Astrocyte (in vitro differentiated cells and primary cell): ENCODE data around the gene SLC66A1. TPM values are rescaled to one million over a fixed set of nuclear protein-coding genes. Genes with fewer than 3 reads are reported as not detected.
A peak's percentile ranks its signal among the peaks of the same experiment; 100 is the strongest.

ENCODE experiments used
- DNase-seq: peaks from one replicate; pipeline ENCODE4 v3.0.0-alpha.2; 2010; ENCODE audit warnings: low read depth
- FAIRE-seq: peaks from 2 replicates; lab custom pipeline; 2011; peaks lifted over from hg19 to GRCh38; lab: Jason Lieb, UNC
- H2AFZ ChIP-seq: 2 replicates; pipeline ENCODE4 v1.6.0; 2012; ENCODE audit warnings: low read depth, low read length, inconsistent platforms
- H3K27ac ChIP-seq: 2 replicates; pipeline ENCODE4 v1.5.1; 2011; ENCODE audit warnings: low read depth, low read length, inconsistent platforms
- H3K27me3 ChIP-seq: 2 replicates; pipeline ENCODE4 v1.6.0; 2011; ENCODE audit warnings: low read length, inconsistent platforms; ENCODE audit not compliant: insufficient read depth
- H3K36me3 ChIP-seq: 2 replicates; pipeline ENCODE4 v1.5.1; 2011; ENCODE audit warnings: low read length, inconsistent platforms; ENCODE audit not compliant: insufficient read depth
- H3K4me1 ChIP-seq: 2 replicates; pipeline ENCODE4 v1.5.1; 2011; ENCODE audit warnings: low read length, inconsistent platforms; ENCODE audit not compliant: insufficient read depth
- H3K4me2 ChIP-seq: 2 replicates; pipeline ENCODE4 v1.6.0; 2012; ENCODE audit warnings: low read length, inconsistent platforms
- H3K4me3 ChIP-seq: 2 replicates; pipeline ENCODE4 v1.5.1; 2011; ENCODE audit warnings: low read depth, mild to moderate bottlenecking, low read length, inconsistent platforms; ENCODE audit not compliant: insufficient read depth
- H3K79me2 ChIP-seq: 2 replicates; pipeline ENCODE4 v1.6.0; 2012; ENCODE audit warnings: mild to moderate bottlenecking, low read length, inconsistent platforms; ENCODE audit not compliant: insufficient read depth
- H3K9ac ChIP-seq: 2 replicates; pipeline ENCODE4 v1.6.0; 2012; ENCODE audit warnings: mild to moderate bottlenecking, low read length, inconsistent platforms
- H3K9me3 ChIP-seq: 2 replicates; pipeline ENCODE4 v1.5.1; 2012; ENCODE audit warnings: low read depth, mild to moderate bottlenecking, low read length, inconsistent platforms; ENCODE audit not compliant: insufficient read depth
- H4K20me1 ChIP-seq: 2 replicates; pipeline ENCODE4 v1.6.0; 2012; ENCODE audit warnings: low read length, inconsistent platforms; ENCODE audit not compliant: insufficient read depth
- H3K27ac Mint-ChIP-seq: one replicate; pipeline ENCODE4 v1.8.0; 2021; ENCODE audit warnings: mild to moderate bottlenecking, mixed read lengths; ENCODE audit not compliant: unreplicated experiment
- H3K27me3 Mint-ChIP-seq: one replicate; pipeline ENCODE4 v1.8.0; 2021; ENCODE audit warnings: low read depth, mixed read lengths; ENCODE audit not compliant: unreplicated experiment
- H3K36me3 Mint-ChIP-seq: one replicate; pipeline ENCODE4 v1.8.0; 2021; ENCODE audit warnings: low read depth, mixed read lengths; ENCODE audit not compliant: unreplicated experiment
- H3K4me1 Mint-ChIP-seq: one replicate; pipeline ENCODE4 v1.8.0; 2021; ENCODE audit warnings: low read depth, mixed read lengths; ENCODE audit not compliant: unreplicated experiment
- H3K4me3 Mint-ChIP-seq: one replicate; pipeline ENCODE4 v1.8.0; 2021; ENCODE audit warnings: mild to moderate bottlenecking, moderate library complexity, mixed read lengths; ENCODE audit not compliant: unreplicated experiment
- H3K9me3 Mint-ChIP-seq: one replicate; pipeline ENCODE4 v1.8.0; 2021; ENCODE audit warnings: mild to moderate bottlenecking, mixed read lengths; ENCODE audit not compliant: unreplicated experiment
- EZH2 ChIP-seq: IDR thresholded peaks from 2 replicates; pipeline ENCODE4 v1.6.1; 2012; ENCODE audit warnings: mild to moderate bottlenecking, low read length, inconsistent platforms; ENCODE audit not compliant: insufficient read depth
- total RNA-seq: library from RNA; stranded (reverse); gene quantifications from 2 replicates; pipeline ENCODE4 v1.2.1, GENCODE V29; 2021
- TF ChIP-seq, protein P1 (sequence below): IDR thresholded peaks from 2 replicates; pipeline ENCODE4 v1.5.1; 2011; ENCODE audit warnings: low read depth, mild to moderate bottlenecking, inconsistent platforms, low read length, moderate library complexity; ENCODE audit not compliant: insufficient read depth

SLC66A1 gene
- total RNA-seq, 1 donor from 2014 or later: 21.5 TPM

DNA sequence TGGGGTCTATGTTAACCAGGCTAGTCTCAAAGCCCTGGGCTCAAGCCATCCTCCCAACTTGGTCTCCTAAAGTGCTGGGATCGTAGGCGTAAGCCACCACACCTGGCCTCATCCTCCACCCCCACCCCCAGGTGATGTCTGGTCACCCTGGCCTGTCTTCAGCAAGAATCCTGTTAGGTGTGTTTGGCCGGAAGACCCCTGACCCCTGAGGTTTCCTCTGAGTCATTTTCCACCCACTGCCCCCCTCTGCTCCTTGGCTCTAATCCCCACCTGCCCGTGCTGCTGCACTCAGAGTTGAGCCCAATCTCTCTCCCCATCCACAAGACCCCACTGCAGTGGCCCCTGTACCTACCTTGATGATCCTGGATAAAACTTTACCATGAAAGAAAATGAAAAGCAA, 25.2 kb downstream of the SLC66A1 start:
- Histone ChIP-seq H3K36me3 (peaks cover 10% of the 10 kb centered on the region), H3K4me3 (no peak overlapping the region), H3K79me2 (no peaks in the 10 kb centered on the region), H2AFZ (no peak overlapping the region), H3K9me3 (no peaks in the 10 kb centered on the region), H4K20me1 (peaks cover 67% of the 10 kb centered on the region), H3K27ac (no peak overlapping the region), H3K4me1 (peaks cover 16% of the 10 kb centered on the region), H3K4me2 (peak overlapping the region; percentile 5), H3K27me3 (no peaks in the 10 kb centered on the region), H3K9ac (no peak overlapping the region)
- peaks cover 13% of the 10 kb centered on the region for H3K36me3 Mint-ChIP-seq
- H3K4me1 Mint-ChIP-seq: peaks cover 24% of the 10 kb centered on the region
- no peak overlapping the region for H3K4me3 Mint-ChIP-seq
- DNase-seq (peak; percentile 16), FAIRE-seq (no peak)
- no peaks in the 10 kb centered on the region for H3K27me3 Mint-ChIP-seq
- peak overlapping the region; percentile 79 for H3K27ac Mint-ChIP-seq
- TF ChIP-seq, protein P1, sequence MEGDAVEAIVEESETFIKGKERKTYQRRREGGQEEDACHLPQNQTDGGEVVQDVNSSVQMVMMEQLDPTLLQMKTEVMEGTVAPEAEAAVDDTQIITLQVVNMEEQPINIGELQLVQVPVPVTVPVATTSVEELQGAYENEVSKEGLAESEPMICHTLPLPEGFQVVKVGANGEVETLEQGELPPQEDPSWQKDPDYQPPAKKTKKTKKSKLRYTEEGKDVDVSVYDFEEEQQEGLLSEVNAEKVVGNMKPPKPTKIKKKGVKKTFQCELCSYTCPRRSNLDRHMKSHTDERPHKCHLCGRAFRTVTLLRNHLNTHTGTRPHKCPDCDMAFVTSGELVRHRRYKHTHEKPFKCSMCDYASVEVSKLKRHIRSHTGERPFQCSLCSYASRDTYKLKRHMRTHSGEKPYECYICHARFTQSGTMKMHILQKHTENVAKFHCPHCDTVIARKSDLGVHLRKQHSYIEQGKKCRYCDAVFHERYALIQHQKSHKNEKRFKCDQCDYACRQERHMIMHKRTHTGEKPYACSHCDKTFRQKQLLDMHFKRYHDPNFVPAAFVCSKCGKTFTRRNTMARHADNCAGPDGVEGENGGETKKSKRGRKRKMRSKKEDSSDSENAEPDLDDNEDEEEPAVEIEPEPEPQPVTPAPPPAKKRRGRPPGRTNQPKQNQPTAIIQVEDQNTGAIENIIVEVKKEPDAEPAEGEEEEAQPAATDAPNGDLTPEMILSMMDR: no peak
- H3K9me3 Mint-ChIP-seq: no peaks in the 10 kb centered on the region

GRCh38 chr1:19338323-19338762, 26.2 kb downstream of the SLC66A1 start:
- Histone ChIP-seq H3K27me3 (no peaks in the 10 kb centered on the region), H3K36me3 (peaks cover 10% of the 10 kb centered on the region), H3K9ac (no peak overlapping the region), H3K4me1 (peaks cover 16% of the 10 kb centered on the region), H2AFZ (no peak overlapping the region), H4K20me1 (peaks cover 70% of the 10 kb centered on the region), H3K4me3 (no peak overlapping the region), H3K79me2 (no peaks in the 10 kb centered on the region), H3K9me3 (no peaks in the 10 kb centered on the region), H3K27ac (no peak overlapping the region), H3K4me2 (no peak overlapping the region)
- TF ChIP-seq, protein P1: no peak
- TF ChIP-seq EZH2: no peak
- peak overlapping the region; percentile 72 for H3K27ac Mint-ChIP-seq
- no peak for DNase-seq
- FAIRE-seq: no peak
- no peaks in the 10 kb centered on the region for H3K27me3 Mint-ChIP-seq
- H3K4me1 Mint-ChIP-seq: peaks cover 24% of the 10 kb centered on the region
- H3K36me3 Mint-ChIP-seq: peaks cover 15% of the 10 kb centered on the region
- H3K4me3 Mint-ChIP-seq: no peak overlapping the region
- H3K9me3 Mint-ChIP-seq: no peaks in the 10 kb centered on the region

- Histone ChIP-seq H3K4me3 (no peak overlapping the region), H3K4me2 (no peak overlapping the region), H3K27ac (no peak overlapping the region), H3K27me3 (no peaks in the 10 kb centered on the region), H3K4me1 (peaks cover 16% of the 10 kb centered on the region), H2AFZ (no peak overlapping the region), H3K9me3 (no peaks in the 10 kb centered on the region), H3K36me3 (peaks cover 14% of the 10 kb centered on the region), H3K79me2 (no peaks in the 10 kb centered on the region), H4K20me1 (peaks cover 71% of the 10 kb centered on the region), H3K9ac (no peak overlapping the region)
- TF ChIP-seq, protein P1: no peak
- TF ChIP-seq EZH2: no peak
- Mint-ChIP-seq H3K36me3 (peaks cover 15% of the 10 kb centered on the region), H3K9me3 (no peaks in the 10 kb centered on the region), H3K4me3 (no peak overlapping the region), H3K27ac (no peak overlapping the region), H3K4me1 (peaks cover 21% of the 10 kb centered on the region), H3K27me3 (no peaks in the 10 kb centered on the region)
- no peak for FAIRE-seq
- DNase-seq: no peak
Observed at GRCh38 chr1:19339214-19339861, 27.2 kb downstream of the SLC66A1 start.
